Cardiac fibroblast (primary cell): Measurements from ENCODE around the gene TRPV6.

Experiments
- DNase-seq, 2 donors: peaks; one replicate each; pipeline versions ENCODE4 v3.0.0 to v3.0.0-alpha.2; 2010; ENCODE audit warnings: low read depth in 2 of 2
- H3K4me3 ChIP-seq, 2 donors: replicated peaks in 1 of 2; 1 replicate in 1 of 2; 2 replicates in 1 of 2; pipeline ENCODE4 v1.5.1; 2011; ENCODE audit warnings: low read depth in 2 of 2, low read length in 2 of 2, mild to moderate bottlenecking in 2 of 2, moderate library complexity in 1 of 2
- TF ChIP-seq, protein P1 (sequence below): IDR thresholded peaks from one replicate; pipeline ENCODE4 v1.5.1; 2011; ENCODE audit warnings: low read depth, mild to moderate bottlenecking, low read length, inconsistent platforms

TRPV6 gene

GRCh38 chr7:142870566-142871259 lies 14.8 kb downstream of the TRPV6 start:
- no peak for DNase-seq
- TF ChIP-seq, protein P1, sequence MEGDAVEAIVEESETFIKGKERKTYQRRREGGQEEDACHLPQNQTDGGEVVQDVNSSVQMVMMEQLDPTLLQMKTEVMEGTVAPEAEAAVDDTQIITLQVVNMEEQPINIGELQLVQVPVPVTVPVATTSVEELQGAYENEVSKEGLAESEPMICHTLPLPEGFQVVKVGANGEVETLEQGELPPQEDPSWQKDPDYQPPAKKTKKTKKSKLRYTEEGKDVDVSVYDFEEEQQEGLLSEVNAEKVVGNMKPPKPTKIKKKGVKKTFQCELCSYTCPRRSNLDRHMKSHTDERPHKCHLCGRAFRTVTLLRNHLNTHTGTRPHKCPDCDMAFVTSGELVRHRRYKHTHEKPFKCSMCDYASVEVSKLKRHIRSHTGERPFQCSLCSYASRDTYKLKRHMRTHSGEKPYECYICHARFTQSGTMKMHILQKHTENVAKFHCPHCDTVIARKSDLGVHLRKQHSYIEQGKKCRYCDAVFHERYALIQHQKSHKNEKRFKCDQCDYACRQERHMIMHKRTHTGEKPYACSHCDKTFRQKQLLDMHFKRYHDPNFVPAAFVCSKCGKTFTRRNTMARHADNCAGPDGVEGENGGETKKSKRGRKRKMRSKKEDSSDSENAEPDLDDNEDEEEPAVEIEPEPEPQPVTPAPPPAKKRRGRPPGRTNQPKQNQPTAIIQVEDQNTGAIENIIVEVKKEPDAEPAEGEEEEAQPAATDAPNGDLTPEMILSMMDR: no peak
- no peak overlapping the region for H3K4me3 ChIP-seq

- TF ChIP-seq, protein P1: no peak
- no peak for DNase-seq
- no peak overlapping the region for H3K4me3 ChIP-seq
Measured at GRCh38 chr7:142870147-142870559, 15.4 kb downstream of the TRPV6 start.

DNA sequence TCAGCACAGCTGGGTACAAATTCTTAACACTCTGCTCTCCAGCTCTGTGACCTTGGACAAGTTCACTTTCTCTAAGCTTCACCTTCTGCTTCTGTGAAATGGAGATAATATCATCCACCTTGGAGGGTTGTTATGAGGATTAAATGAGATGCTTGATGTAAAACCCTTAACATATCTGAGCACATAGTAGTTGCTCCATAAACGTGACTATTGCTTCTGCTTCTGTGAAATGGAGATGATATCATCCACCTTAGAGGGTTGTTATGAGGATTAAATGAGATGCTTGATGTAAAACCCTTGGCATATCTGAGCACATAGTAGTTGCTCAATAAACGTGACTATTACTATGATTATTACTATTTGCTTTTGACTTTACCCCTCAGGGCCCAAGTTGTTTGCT lies 16.1 kb downstream of the TRPV6 start:
- TF ChIP-seq, protein P1: no peak
- no peak overlapping the region for H3K4me3 ChIP-seq
- DNase-seq: no peak

- no peak overlapping the region for H3K4me3 ChIP-seq
- TF ChIP-seq, protein P1: no peak
- no peak for DNase-seq
Measured at GRCh38 chr7:142868986-142869415, 16.5 kb downstream of the TRPV6 start.

GRCh38 chr7:142868188-142868985 lies 17.2 kb downstream of the TRPV6 start:
- H3K4me3 ChIP-seq: no peak overlapping the region
- DNase-seq: no peak
- TF ChIP-seq, protein P1: no peak

GRCh38 chr7:142867398-142868187 lies 18.0 kb downstream of the TRPV6 start:
- H3K4me3 ChIP-seq: no peak overlapping the region
- TF ChIP-seq, protein P1: no peak
- no peak for DNase-seq
